ENCODE measurements around the gene PALM2AKAP2. TPM values are rescaled to one million over a fixed set of nuclear protein-coding genes. Genes with fewer than 3 reads are reported as not detected.

PALM2AKAP2 gene
- total and polyA plus RNA-seq, 2 experiments from 2014 or later: 2.7 to 7.0 TPM

GRCh38 chr9:109745335-109746283 is 34.4 kb upstream of the PALM2AKAP2 start:
- Histone ChIP-seq H3K79me2 (no peaks in the 10 kb centered on the region), H3K4me3 (no peak overlapping the region), H3K27ac (peak overlapping the region; percentile 20), H3K4me1 (ENCODE audit: insufficient read depth) (peaks cover 17% of the 10 kb centered on the region), H2AFZ (no peak overlapping the region), H4K20me1 (ENCODE audit: insufficient read depth, poor library complexity, severe bottlenecking) (no peaks in the 10 kb centered on the region), H3K9me3 (ENCODE audit: low read depth) (no peaks in the 10 kb centered on the region), H3K36me3 (replicated peaks; ENCODE audit: insufficient read depth, low read depth) (no peaks in the 10 kb centered on the region), H3K4me2 (peak overlapping the region; percentile 5), H3K27me3 (no peaks in the 10 kb centered on the region), H3K9me2 (replicated peaks; ENCODE audit: insufficient read depth) (no peaks in the 10 kb centered on the region)
- TF ChIP-seq EZH2 (IDR thresholded peaks at IDR 0.05; ENCODE audit: borderline replicate concordance) (no peak), CTCF (IDR thresholded peaks at IDR 0.05; ENCODE audit: poor library complexity) (no peak), EZH2phosphoT487 (IDR thresholded peaks at IDR 0.05; ENCODE audit: low read depth, severe bottlenecking, unreplicated experiment) (no peak)
- WGBS (ENCODE audit: low lambda C conversion rate, missing lambda C conversion rate): 24% methylated on average over 11 of the region's 11 CpGs
- peak; percentile 40 for DNase-seq (ENCODE audit: low spot score)

- Histone ChIP-seq H3K9me3 (ENCODE audit: low read depth) (no peaks in the 10 kb centered on the region), H3K4me1 (ENCODE audit: insufficient read depth) (no peaks in the 10 kb centered on the region), H3K27ac (peak overlapping the region; percentile 53), H3K4me3 (no peak overlapping the region), H2AFZ (no peak overlapping the region), H4K20me1 (ENCODE audit: insufficient read depth, poor library complexity, severe bottlenecking) (no peaks in the 10 kb centered on the region), H3K9me2 (replicated peaks; ENCODE audit: insufficient read depth) (no peaks in the 10 kb centered on the region), H3K36me3 (replicated peaks; ENCODE audit: insufficient read depth, low read depth) (no peaks in the 10 kb centered on the region), H3K79me2 (no peaks in the 10 kb centered on the region), H3K27me3 (no peaks in the 10 kb centered on the region), H3K4me2 (peak overlapping the region; percentile 1)
- WGBS (ENCODE audit: low lambda C conversion rate, missing lambda C conversion rate): 21% methylated on average over 7 of the region's 7 CpGs
- DNase-seq (ENCODE audit: low spot score): peak; percentile 23
- TF ChIP-seq EZH2phosphoT487 (IDR thresholded peaks at IDR 0.05; ENCODE audit: low read depth, severe bottlenecking, unreplicated experiment): no peak
- no peak for TF ChIP-seq EZH2 (IDR thresholded peaks at IDR 0.05; ENCODE audit: borderline replicate concordance)
- TF ChIP-seq CTCF (IDR thresholded peaks at IDR 0.05; ENCODE audit: poor library complexity): no peak
Measured at GRCh38 chr9:109751253-109751652, 28.7 kb upstream of the PALM2AKAP2 start.

GRCh38 chr9:109753308-109753707 is 26.7 kb upstream of the PALM2AKAP2 start:
- no peak overlapping the region for H3K4me3 ChIP-seq
- no peak for TF ChIP-seq EZH2 (IDR thresholded peaks at IDR 0.05; ENCODE audit: borderline replicate concordance)
- no peak for TF ChIP-seq EZH2phosphoT487 (IDR thresholded peaks at IDR 0.05; ENCODE audit: low read depth, severe bottlenecking, unreplicated experiment)
- no peak for TF ChIP-seq CTCF (IDR thresholded peaks at IDR 0.05; ENCODE audit: poor library complexity)
- H3K4me1 ChIP-seq (ENCODE audit: insufficient read depth): no peaks in the 10 kb centered on the region
- 74% methylated on average over 5 of the region's 5 CpGs for WGBS (ENCODE audit: low lambda C conversion rate, missing lambda C conversion rate)
- DNase-seq (ENCODE audit: low spot score): no peak
- H2AFZ ChIP-seq: no peak overlapping the region
- H3K9me3 ChIP-seq (ENCODE audit: low read depth): no peaks in the 10 kb centered on the region
- H3K36me3 ChIP-seq (replicated peaks; ENCODE audit: insufficient read depth, low read depth): no peaks in the 10 kb centered on the region
- no peaks in the 10 kb centered on the region for H3K79me2 ChIP-seq
- H3K27ac ChIP-seq: no peak overlapping the region
- H3K27me3 ChIP-seq: no peaks in the 10 kb centered on the region
- no peak overlapping the region for H3K4me2 ChIP-seq
- H4K20me1 ChIP-seq (ENCODE audit: insufficient read depth, poor library complexity, severe bottlenecking): no peaks in the 10 kb centered on the region
- H3K9me2 ChIP-seq (replicated peaks; ENCODE audit: insufficient read depth): no peaks in the 10 kb centered on the region
